Measurements from ENCODE around the gene CASZ1. TPM values are rescaled to one million over a fixed set of nuclear protein-coding genes. Genes with fewer than 3 reads are reported as not detected.

Gene CASZ1
- total and polyA plus RNA-seq, 3 donors from 2014 or later: 9.4 to 12.3 (median 10.3) TPM

DNA sequence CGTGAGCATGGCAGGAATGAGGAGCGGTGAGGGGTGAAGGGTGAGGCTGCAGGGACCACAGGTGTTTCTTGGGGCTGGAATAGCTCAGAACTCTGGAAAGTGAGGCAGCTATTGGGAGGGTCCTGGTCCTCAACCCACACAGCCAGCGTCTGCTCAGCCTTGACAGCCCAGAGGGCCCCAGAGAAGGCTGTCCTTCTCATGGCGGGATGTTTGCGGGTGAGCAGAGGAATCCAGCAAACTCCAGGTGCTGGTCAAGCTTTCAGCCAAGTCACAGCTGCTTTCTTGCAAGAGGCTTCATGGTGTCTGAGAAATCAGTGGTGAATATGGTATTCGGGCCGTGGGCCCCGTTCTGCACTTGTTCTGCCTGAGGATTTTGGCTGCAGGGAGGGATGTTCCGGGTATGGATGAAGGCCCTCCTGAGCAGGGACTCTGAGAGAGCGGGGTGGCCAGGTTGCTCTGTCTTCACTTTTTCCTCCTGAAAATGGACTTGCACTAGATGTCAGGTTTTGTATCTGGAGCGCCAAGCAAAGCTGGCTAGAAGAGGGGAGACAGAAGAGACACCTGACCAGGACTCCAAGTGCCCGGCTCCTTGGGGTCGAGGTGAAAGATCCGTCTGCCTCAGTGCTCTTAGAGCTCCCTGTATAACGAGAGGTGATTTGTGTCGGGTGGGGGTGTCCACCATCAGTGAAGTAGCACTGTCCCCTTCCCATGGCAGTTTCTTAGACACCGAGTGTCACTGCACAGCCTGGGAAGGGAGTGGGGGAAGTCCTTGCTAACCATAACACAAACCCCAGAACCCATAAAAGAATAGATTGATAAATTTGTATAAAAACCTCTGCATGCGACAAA, 181.8 kb downstream of the CASZ1 start:
- Histone ChIP-seq H3K4me1 (no peaks in the 10 kb centered on the region), H3K27me3 (no peaks in the 10 kb centered on the region), H3K36me3 (ENCODE audit: low read depth, missing control alignments) (no peaks in the 10 kb centered on the region), H3K4me3 (no peak overlapping the region), H3K27ac (no peak overlapping the region), H3K9me3 (no peaks in the 10 kb centered on the region)
- no peak for TF ChIP-seq POLR2A (IDR thresholded peaks at IDR 0.05)
- TF ChIP-seq, protein P1, sequence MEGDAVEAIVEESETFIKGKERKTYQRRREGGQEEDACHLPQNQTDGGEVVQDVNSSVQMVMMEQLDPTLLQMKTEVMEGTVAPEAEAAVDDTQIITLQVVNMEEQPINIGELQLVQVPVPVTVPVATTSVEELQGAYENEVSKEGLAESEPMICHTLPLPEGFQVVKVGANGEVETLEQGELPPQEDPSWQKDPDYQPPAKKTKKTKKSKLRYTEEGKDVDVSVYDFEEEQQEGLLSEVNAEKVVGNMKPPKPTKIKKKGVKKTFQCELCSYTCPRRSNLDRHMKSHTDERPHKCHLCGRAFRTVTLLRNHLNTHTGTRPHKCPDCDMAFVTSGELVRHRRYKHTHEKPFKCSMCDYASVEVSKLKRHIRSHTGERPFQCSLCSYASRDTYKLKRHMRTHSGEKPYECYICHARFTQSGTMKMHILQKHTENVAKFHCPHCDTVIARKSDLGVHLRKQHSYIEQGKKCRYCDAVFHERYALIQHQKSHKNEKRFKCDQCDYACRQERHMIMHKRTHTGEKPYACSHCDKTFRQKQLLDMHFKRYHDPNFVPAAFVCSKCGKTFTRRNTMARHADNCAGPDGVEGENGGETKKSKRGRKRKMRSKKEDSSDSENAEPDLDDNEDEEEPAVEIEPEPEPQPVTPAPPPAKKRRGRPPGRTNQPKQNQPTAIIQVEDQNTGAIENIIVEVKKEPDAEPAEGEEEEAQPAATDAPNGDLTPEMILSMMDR (IDR thresholded peaks at IDR 0.05): no peak
- no peak for DNase-seq
- intact Hi-C loops (cut with DNase I; ENCODE audit: low total_unique reads): no loop called here
- 90% methylated on average over 18 of the region's 18 CpGs for WGBS, 2 donors

DNA sequence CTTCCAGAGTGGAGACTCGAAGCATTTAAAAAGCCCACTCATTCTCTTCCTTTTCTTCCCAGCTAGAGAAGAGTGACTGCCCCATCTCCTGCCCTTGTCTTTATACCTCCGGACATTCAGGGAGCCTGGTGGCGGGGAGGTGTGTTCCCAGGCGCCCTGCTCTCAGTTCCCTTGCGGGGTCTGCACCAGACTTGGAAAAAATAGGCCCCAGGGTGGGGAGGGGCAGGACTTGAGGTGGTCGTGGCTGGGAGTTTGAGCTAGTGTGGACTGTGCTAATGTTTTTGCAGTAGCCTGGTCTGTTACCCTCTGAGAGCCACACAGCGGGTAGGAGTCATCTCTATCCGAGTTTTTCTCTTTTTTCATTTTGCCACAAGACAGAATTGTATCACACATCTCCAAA, 182.6 kb downstream of the CASZ1 start:
- no peak for DNase-seq
- Histone ChIP-seq H3K27me3 (no peaks in the 10 kb centered on the region), H3K9me3 (no peaks in the 10 kb centered on the region), H3K4me3 (no peak overlapping the region), H3K27ac (no peak overlapping the region), H3K36me3 (ENCODE audit: low read depth, missing control alignments) (no peaks in the 10 kb centered on the region), H3K4me1 (no peaks in the 10 kb centered on the region)
- intact Hi-C loops (cut with DNase I; ENCODE audit: low total_unique reads): no loop called here
- TF ChIP-seq, protein P1 (IDR thresholded peaks at IDR 0.05): no peak
- no peak for TF ChIP-seq POLR2A (IDR thresholded peaks at IDR 0.05)
- WGBS, 2 donors: 90 to 92% methylated on average over 8 of the region's 8 CpGs

DNA sequence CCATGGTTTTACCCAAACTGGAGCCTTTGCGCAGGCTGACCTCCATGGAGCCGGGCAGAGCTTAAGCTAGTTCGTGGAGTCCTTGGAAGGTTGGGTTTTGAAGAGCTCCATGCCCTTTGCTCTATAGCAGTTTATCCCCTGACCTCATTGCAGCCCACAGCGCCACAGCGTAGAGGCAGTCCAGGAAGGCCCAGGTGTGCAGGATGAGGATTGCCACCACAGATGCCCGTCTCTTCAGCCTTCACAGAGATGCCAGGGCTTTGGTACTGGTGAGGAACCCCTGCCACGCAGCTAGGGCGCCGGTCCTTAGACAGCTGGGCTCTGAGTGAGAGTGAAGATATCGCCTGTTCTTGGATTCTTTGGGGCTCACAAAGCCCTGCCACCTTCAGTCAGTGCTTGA, 183.1 kb downstream of the CASZ1 start:
- no peak overlapping the region for H3K27ac ChIP-seq
- no peak for DNase-seq
- 92 to 98% methylated on average over 9 to 10 of the region's 10 CpGs for WGBS, 2 donors
- no peaks in the 10 kb centered on the region for H3K27me3 ChIP-seq
- no peaks in the 10 kb centered on the region for H3K4me1 ChIP-seq
- TF ChIP-seq POLR2A (IDR thresholded peaks at IDR 0.05): no peak
- TF ChIP-seq, protein P1 (IDR thresholded peaks at IDR 0.05): no peak
- H3K36me3 ChIP-seq (ENCODE audit: low read depth, missing control alignments): no peaks in the 10 kb centered on the region
- no peak overlapping the region for H3K4me3 ChIP-seq
- intact Hi-C loops (cut with DNase I; ENCODE audit: low total_unique reads): no loop called here
- no peaks in the 10 kb centered on the region for H3K9me3 ChIP-seq

DNA sequence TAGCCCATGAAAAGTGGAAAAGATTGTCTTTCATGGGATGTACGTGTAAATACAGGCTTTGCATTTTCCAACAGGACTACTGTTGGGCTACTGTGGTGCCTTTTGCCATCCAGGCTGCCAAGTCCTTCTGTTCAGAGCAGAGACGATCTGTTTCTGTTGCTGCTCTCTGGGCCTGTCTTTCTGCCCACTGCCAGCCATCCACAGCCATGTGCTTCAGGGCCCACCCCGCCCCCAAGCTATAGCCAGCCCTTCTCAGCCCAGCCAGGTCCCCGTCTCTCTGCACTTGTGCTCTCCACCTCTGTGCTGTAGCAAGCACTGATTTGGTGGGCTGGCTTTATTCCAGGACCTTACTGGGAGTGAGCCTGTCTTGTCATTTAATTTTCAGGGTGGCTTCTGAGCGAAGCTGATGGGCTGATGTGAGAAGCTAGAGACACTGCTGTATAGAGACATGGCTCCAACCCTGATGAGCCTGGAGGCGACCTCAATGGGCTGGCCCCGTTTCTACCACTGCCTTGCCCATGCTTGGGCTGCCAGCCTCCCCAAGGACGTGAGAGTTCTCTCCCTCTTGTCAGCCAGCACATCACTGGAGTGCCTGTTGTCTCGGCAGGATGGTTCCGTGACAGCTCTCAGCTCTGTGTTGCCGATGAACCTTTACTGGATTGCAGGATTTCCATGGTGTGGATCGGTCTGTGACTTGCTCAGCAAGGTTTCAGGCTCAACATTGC, 183.8 kb downstream of the CASZ1 start:
- Histone ChIP-seq H3K9me3 (no peaks in the 10 kb centered on the region), H3K36me3 (ENCODE audit: low read depth, missing control alignments) (no peaks in the 10 kb centered on the region), H3K27ac (no peak overlapping the region), H3K4me1 (no peaks in the 10 kb centered on the region), H3K27me3 (no peaks in the 10 kb centered on the region), H3K4me3 (no peak overlapping the region)
- TF ChIP-seq POLR2A (IDR thresholded peaks at IDR 0.05): no peak
- TF ChIP-seq, protein P1 (IDR thresholded peaks at IDR 0.05): no peak
- 86% methylated on average over 12 of the region's 12 CpGs for WGBS, 2 donors
- intact Hi-C loops (cut with DNase I; ENCODE audit: low total_unique reads): no loop called here
- DNase-seq: no peak

All from testis (tissue), 3 donors.